Dedifferentiated amniotic fluid mesenchymal stem cell (primary cell): ENCODE results near the gene KLHL17.

ENCODE experiments used
- DNase-seq: peaks from one replicate; pipeline ENCODE4 v3.0.0-alpha.2; 2016; ENCODE audit errors: extremely low spot score

KLHL17 gene

GRCh38 chr1:960363-961131, at the start of gene KLHL17:
KLHL17 (plus strand) TSS chr1:960584; CDS start chr1:960694, 110 bp downstream.
- DNase-seq: peak; percentile 24

DNA sequence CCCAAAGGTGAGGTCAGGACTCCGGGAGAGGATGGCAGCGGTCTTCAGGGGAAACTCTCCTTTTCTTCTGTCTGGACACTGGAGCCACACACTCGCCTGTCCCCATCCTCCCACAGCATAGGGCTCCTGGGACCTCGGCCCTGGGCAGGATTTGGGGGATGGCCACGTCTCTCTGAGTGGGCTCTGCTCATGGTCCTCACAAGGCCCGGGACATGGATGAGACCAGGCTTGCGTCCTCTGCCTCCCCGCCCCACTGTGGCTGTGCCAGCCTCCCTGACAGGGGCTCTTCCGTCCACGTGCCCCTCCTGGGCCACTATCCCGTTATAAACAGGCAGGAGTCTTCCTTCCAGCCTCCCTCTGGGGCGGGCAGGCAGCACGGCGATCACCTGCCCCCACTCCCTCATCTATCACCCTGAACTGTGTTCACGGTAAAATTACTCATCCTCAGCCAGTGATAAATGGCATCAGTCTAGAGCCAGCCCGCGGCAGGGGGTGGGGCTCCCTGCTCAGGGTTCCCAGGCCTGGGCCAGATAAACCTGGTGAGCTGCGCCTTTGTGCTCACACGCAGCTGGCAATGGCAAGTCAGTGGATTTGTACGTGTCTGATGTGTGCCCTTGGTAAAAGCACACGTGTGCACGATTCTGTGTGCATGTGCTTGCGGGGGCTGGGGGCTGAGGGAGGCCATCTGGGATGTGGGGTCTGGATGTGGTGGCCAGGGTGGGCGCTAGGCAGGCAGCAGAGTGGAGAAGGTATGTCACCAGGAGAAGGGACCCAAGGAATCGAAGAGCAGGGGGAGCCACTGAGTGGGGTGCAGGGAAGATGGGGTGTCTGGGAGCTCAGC, 49.3 kb upstream of the KLHL17 start:
- no peak for DNase-seq

- DNase-seq: no peak
Observed at GRCh38 chr1:911875-912739, 48.3 kb upstream of the KLHL17 start.

DNA sequence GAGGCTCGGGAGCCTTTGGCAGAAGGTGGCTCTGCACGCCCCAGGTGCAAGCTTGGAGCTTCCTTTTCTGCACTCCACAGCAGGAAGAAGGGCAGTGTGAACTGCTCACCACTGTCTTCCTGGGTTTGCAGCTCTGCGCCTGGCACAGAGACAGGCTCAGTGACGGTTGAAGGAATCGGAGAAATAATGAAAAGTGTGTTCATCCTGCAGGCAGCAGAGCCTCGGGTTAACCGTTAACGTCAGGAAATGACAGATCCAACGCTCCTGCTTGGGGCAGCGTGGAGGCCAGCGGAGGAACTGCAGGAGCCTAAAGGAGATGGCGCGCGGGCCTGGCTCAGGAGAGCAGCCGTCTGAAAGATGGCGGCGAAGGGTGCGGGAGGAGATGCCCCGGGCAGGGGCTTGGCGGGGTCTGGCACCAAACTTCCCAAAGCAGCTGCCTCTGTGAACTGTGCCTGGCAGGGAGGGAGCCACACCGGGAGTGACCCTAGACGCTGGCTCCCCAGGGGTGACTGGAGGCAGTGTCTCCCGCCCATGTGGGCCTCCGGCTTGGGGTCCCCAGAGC, 47.6 kb upstream of the KLHL17 start:
- no peak for DNase-seq

- no peak for DNase-seq
Observed at GRCh38 chr1:913491-914130, 46.8 kb upstream of the KLHL17 start.

GRCh38 chr1:914131-914890, 46.1 kb upstream of the KLHL17 start:
- no peak for DNase-seq

DNA sequence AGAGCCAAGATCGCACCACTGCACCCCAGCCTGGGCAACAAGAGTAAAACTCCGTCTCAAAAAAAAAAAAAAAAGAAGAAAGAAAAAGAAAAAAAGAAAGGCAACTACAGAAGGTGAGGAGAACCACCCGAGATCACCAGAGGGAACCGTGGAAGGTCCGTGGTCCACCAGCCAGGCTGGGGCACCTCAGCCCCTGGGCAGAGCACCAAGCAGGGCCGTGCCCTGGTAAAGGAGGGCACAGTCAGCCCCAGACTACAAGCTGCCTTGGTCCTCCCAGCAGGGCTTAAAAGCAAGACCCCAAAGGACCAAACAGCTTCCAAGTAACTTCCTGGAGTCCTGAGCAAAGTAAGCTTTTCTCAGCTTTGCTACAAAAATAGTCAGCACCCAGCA, 45.5 kb upstream of the KLHL17 start:
- DNase-seq: no peak

DNA sequence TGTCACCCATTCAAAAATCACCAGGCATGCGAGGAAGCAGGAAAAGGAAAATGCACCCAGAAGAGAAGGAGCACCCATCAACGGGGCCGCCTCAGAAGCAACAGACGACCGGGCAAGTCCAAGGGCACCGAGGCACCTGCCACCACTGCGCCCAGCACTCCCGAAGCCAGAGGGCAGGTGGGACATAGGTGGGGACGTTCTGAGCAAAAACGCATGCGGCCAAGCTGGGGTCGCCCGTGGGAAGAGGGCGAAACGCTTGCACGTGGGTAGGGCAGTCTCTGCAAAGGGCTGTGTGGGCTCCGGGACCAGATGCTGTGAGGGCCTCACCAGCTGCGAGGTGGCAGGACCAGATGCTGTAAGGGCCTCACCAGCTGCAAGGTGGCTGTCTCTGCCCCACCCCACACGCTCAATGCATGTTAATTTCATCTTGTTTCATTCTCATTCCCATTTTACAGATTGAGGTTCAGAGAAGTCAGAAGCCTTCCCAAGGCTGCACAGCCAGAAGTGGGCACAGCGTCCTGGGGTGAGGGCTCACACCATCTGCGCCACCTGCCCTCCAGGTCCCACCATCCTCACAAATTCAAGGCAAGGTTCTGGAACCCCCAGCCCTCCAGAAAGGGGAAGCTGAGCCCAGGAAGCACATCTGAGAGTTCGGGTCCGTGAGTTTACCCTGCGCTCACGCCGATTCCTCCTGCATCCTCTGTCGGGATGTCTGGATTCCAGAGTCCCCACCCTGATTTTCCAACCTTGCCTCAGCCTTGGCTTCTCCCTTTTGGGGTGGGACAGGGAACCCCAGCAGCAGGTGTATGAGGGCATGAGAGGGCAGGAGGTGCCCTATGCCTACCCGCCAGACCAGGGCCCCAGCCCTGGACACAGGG, 44.9 kb upstream of the KLHL17 start:
- no peak for DNase-seq

DNA sequence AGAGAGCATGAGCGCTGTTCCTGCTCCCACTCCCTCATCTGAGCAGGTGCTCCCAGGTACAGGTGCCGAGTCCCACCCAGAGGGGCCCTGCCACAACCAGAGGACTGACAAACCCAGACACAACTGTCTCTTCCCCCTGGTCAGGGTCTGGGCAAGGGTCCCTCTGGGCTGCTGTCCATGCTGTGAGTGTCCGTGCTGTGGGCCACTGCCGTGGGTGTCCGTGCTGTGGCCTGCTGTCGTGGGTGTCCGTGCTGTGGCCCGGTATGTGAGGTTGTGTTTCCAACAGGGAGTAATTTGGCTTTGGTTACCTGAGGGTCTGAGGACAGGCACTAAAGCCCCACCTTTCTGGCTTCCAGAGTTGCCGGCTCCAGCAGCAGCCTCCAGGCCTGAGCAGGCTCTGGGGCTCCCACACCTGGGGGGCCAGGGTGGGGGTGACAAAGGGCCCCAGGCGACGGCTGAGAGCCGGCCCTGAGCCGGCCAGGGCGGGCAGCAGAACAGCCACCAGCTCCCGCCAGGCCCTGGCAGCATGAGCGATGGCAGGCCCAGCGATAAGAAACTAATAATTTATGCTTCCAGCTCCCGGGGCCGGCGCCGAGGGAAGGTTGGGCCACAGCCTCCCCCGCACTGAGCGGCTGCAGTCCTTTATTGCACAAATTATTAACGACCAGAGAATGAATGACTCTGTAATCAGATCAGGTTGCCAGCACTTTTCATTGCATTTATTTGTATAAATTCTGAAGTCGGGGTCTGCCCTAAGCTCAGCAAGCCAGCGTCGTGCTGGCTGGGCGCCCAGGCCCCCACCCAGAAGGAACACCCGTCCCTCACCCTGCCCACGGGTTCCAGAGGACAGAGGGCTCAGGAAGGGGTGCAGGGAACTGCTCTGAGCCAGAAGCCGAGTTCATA, 44.0 kb upstream of the KLHL17 start:
- DNase-seq: no peak

GRCh38 chr1:917076-917459, 43.3 kb upstream of the KLHL17 start:
- no peak for DNase-seq

DNA sequence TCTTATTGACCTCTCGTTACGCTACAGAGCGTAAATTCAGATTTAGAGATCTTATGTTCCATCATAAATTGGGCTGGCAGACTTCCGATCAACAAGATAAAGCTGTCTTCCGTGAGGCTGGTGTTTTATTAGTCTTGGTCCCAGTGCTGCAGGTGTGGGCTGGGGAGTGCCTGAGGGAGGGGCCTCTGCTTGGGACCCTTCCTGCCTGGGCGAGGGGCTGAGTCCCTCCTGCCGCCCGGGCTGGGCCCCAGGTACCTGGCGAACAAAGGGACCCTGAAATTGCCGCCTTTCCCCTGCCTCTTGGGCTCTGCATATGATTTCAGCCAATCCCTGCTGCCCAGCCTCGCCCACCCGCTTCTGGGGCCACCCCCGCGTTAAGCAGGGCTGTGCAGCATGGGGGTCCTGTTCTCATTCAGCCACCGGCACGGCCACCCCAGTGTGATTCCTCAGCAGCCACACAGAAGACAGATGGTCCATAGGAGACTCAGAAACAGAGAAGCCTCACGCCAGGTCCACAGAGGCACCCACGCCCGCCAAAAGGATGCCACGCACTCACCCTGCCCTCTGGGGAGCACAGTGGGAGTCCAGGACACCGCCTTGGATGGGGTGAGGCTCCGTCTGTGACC, 42.8 kb upstream of the KLHL17 start:
- no peak for DNase-seq

DNA sequence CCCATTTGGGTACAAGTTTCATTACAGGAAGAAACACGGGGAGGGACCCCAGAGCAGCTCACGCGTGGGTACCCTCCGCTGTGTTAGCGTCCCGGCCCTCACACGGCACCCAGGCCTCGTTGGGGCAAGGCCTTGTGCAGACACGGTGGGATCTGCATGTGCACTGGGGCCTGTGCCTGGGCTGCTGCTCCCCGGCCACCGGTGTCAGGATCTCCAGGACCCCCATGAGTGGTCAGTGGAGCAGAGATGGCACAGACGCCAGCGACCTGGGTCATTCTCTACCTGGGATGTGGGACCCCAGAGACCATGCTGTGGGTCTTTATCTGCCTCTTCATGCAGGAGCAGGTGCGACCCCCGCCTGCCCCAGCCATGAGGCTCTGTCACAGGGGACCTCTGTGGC, 42.0 kb upstream of the KLHL17 start:
- no peak for DNase-seq

- DNase-seq: no peak
Observed at GRCh38 chr1:918843-919242, 41.5 kb upstream of the KLHL17 start.

- DNase-seq: no peak
Observed at GRCh38 chr1:919271-919872, 41.0 kb upstream of the KLHL17 start.

- DNase-seq: no peak
Observed at GRCh38 chr1:920010-920409, 40.4 kb upstream of the KLHL17 start.

DNA sequence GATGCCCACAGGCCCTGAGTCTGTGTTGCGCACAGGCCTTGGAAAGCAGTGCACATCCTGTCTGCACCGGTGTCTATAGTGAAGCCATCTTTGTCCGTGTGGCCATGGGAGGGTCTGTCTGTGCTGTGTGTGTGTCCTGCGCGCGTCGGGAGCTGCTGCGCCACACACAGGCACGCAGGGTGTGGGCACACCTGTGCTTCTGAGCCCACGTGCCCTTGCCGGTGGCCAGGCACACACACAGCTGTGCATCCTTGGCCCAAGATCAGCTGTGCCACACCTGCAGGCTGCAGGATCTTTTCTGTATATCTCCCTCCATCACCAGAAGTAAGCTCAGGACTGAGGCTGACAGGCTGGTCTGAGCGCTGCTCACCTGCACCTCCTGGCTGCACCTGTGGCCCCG, 39.9 kb upstream of the KLHL17 start:
- DNase-seq: no peak

GRCh38 chr1:921011-921837, 39.2 kb upstream of the KLHL17 start:
- DNase-seq: peak; percentile 59
